GM19193 (cell line): ENCODE data around the gene PPA2.

ENCODE experiments used
- POLR2A ChIP-seq: IDR thresholded peaks from 4 replicates; pipeline ENCODE4 v1.6.1; 2011; ENCODE audit not compliant: insufficient read depth, insufficient read length; ENCODE audit errors: extremely low read depth

Gene PPA2

GRCh38 chr4:105469736-105470135, 4.1 kb downstream of the PPA2 start:
- no peak for TF ChIP-seq POLR2A

GRCh38 chr4:105466580-105466979, 7.3 kb downstream of the PPA2 start:
- no peak for TF ChIP-seq POLR2A

GRCh38 chr4:105462576-105462975, 11.3 kb downstream of the PPA2 start:
- no peak for TF ChIP-seq POLR2A

- TF ChIP-seq POLR2A: no peak
Observed at GRCh38 chr4:105461621-105462382, 12.1 kb downstream of the PPA2 start.

GRCh38 chr4:105461221-105461620, 12.6 kb downstream of the PPA2 start:
- no peak for TF ChIP-seq POLR2A

GRCh38 chr4:105460306-105460705, 13.6 kb downstream of the PPA2 start:
- no peak for TF ChIP-seq POLR2A

DNA sequence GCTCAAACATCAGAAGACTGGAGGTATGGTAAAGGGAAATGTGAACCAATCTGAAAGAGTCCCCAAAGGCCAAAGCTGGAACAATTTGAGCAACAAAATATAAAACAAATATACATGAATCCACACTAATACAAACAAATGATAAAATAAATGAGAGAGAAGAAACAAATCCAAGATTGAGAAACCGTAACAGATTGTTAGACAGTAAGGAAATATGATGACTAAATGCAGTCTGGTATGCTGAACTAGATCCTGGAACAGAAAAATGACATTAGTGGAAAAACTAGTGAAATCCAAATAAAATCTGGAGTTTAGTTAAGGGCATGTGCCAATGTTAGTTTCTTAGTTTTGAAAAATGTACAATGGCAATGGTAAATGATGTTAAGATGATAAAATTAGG, 15.9 kb downstream of the PPA2 start:
- TF ChIP-seq POLR2A: no peak

GRCh38 chr4:105455998-105456397, 17.9 kb downstream of the PPA2 start:
- TF ChIP-seq POLR2A: no peak

DNA sequence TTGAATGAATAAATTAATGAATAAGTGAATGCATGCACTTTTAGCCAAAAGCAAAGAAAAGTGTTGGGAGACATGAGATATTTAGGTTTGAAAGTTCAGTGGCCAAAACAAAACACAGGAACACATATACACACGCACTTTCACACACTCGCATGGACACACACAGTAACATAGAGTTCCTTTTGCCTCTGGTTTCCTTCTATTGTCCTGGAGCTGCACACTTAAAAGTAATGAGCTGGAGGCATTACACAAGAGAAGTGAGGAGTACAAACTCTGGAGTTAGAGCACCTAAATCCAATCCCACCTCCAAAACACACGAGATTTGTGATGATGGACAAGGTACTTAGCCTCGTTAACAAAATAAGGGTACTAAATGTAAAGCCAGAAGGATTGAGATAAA, 18.7 kb downstream of the PPA2 start:
- no peak for TF ChIP-seq POLR2A

GRCh38 chr4:105453550-105454205, 20.2 kb downstream of the PPA2 start:
- no peak for TF ChIP-seq POLR2A

GRCh38 chr4:105451346-105451745, 22.5 kb downstream of the PPA2 start:
- no peak for TF ChIP-seq POLR2A

DNA sequence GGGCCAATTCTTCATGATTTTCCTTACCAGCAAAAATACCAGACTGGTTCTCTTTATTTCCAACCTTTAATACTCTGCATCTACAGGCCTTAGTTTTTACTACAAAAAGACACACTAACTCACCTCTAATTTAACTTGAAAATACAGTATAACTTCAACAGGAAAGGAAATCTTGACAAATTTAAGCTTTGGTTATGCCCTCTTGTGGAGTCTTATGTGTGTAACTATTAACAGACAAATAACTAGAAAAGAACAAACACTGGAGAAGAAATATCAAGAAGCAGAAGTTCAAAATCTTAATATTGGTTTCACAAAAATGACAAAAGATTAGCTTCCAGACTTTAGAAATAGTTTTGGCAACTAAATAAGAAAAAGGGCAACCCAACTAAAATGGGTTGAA, 33.0 kb downstream of the PPA2 start:
- TF ChIP-seq POLR2A: no peak

GRCh38 chr4:105437637-105438036, 36.2 kb downstream of the PPA2 start:
- TF ChIP-seq POLR2A: no peak

DNA sequence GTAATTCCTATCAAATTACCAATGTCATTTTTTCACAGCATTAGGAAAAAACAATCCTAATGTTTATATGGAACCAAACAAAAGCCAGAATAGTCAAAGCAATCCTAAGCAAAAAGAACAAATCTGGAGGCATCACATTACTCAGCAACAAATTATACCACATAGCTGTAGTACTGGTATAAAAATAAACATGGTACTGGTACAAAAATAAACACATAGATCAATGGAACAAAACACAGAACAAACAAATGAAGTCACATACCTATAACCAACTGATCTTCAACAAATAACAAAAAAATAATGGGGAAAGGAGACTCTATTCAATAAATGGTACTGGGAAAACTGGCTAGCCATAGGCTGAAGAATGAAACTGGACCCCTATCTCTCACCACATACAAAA, 37.4 kb downstream of the PPA2 start:
- TF ChIP-seq POLR2A: no peak

GRCh38 chr4:105434940-105435339, 38.9 kb downstream of the PPA2 start:
- no peak for TF ChIP-seq POLR2A

DNA sequence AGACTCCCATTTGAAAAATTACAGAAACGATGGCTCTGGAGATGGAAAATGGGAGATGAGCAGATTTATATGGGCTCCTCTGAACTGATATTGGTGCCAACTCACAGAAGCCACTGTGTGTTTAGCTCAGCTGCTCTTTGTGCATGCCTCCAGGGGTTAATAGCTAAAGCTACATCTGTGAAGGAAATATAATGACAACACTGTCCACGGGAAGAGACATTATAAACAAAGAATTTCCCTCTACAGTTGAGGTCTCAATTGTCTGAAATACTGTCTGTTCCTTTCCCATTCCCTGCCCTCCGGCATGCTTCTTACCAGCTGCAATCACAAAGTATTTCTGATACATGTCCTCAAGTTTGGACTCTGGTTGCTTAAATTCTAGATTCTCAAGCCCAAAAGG, 40.4 kb downstream of the PPA2 start:
- TF ChIP-seq POLR2A: no peak

GRCh38 chr4:105432438-105432837, 41.4 kb downstream of the PPA2 start:
- TF ChIP-seq POLR2A: no peak

DNA sequence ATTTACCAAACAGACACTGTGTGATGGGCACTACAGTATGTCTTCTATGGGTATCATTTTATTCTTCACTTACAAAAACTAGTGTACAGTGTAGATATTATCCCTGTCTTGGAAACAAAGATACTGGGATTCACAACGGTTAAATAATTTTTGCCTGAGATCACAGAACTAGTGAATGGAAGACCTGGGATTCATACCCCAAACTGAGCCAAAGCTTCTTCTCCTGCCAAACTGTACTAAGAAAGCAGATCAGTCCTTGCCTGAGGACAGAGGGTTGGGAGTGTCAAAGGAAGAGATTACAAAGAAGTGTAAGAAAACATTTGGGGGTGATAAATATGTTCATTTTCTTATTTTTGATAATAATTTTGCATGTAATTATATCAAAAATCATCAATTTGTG, 43.1 kb downstream of the PPA2 start:
- no peak for TF ChIP-seq POLR2A
